ENCODE measurements around the gene OSGIN1. TPM values are rescaled to one million over a fixed set of nuclear protein-coding genes. Genes with fewer than 3 reads are reported as not detected.
A peak's percentile ranks its signal among the peaks of the same experiment; 100 is the strongest.
"Not testable (repeated sequence)": the region's sequence is repeated elsewhere in the genome, so short reads cannot be mapped to it uniquely, and the experiment has no call there.

Gene OSGIN1
- total RNA-seq, 1 experiment from 2014 or later, result 1.6 TPM

GRCh38 chr16:83933885-83934683 is 19.0 kb upstream of the OSGIN1 start:
- Histone ChIP-seq H3K27me3 (ENCODE audit: control insufficient read depth, insufficient read depth, low read length) (no peaks in the 10 kb centered on the region), H3K4me3 (ENCODE audit: insufficient read depth, low read depth, low read length) (no peak overlapping the region), H3K36me3 (replicated peaks; ENCODE audit: control insufficient read depth, insufficient read depth, low read length) (no peaks in the 10 kb centered on the region)
- DNase-seq, result no peak

- no peaks in the 10 kb centered on the region for H3K27me3 ChIP-seq (ENCODE audit: control insufficient read depth, insufficient read depth, low read length)
- DNase-seq, result no peak
- no peaks in the 10 kb centered on the region for H3K36me3 ChIP-seq (replicated peaks; ENCODE audit: control insufficient read depth, insufficient read depth, low read length)
- no peak overlapping the region for H3K4me3 ChIP-seq (ENCODE audit: insufficient read depth, low read depth, low read length)
Observed at GRCh38 chr16:83934684-83934977, 18.4 kb upstream of the OSGIN1 start.

DNA sequence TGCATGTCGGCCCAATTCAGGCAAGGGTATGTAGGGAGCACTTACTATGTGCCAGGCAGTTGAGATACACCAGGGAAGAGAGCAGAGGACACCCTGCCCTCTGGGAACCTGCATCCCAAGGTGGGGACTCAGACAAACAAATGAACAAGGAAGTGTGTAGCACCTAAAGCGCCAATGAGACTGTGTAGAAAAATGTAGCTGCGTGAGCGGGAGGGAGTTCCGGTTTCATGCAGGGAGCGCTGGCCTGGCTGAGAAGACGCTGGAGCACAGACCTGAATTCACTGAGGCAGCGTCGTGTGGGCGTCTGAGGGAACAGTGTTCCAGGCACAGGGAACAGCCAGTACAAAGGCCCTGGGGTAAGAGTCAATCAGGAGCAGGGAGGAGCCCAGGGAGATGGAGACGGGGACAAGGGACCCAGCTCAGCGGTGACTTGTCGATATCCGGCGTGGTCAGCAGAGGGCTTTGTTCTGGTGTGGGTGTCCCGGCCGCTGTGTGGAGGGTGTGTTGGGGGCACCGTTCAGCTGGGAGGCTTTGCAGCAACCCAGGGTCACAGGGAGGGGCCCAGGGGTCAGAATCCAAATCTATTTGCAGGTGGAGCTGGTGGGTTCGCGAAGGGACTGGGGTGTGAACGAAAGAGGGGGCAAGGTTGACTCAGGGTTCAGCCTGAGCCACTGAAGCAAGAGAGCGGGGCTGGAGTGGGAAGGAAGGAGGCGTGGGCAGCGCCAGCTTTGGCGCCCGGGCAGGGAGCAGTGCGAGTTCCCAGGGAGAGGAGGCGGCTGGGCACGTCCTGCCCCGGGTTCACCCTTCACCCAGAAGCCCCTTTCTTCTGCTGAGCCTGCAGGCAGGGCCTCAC is 17.8 kb upstream of the OSGIN1 start:
- DNase-seq, result no peak
- Histone ChIP-seq H3K4me3 (ENCODE audit: insufficient read depth, low read depth, low read length) (no peak overlapping the region), H3K36me3 (replicated peaks; ENCODE audit: control insufficient read depth, insufficient read depth, low read length) (no peaks in the 10 kb centered on the region)

DNA sequence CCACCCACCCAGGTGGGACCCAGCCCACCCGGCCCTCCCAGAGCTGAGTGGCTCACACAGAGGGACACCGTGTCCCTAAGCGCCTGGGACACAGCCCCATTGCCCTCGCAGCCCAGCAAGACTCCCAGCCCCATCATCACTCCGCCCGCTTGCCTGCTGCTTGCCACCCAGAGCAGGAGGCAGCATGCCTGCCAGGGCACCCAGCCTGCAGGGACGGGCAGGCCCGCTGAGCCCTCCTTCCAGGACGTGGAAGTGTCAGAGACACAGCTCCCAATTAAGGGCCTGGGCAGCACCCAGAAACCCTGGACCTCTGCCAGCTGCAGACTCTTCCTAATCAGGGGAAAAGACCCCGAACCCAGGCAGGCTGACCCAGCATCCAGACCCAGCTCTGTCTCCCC is 17.2 kb upstream of the OSGIN1 start:
- DNase-seq, result no peak

More for the DNA sequence above, 17.8 kb upstream of the OSGIN1 start:
- no peaks in the 10 kb centered on the region for H3K27me3 ChIP-seq (ENCODE audit: control insufficient read depth, insufficient read depth, low read length)

GRCh38 chr16:83936581-83937165 is 16.4 kb upstream of the OSGIN1 start:
- Histone ChIP-seq H3K4me3 (ENCODE audit: insufficient read depth, low read depth, low read length) (no peak overlapping the region), H3K36me3 (replicated peaks; ENCODE audit: control insufficient read depth, insufficient read depth, low read length) (no peaks in the 10 kb centered on the region), H3K27me3 (ENCODE audit: control insufficient read depth, insufficient read depth, low read length) (no peaks in the 10 kb centered on the region)
- DNase-seq, result no peak

More for the DNA sequence above, 17.2 kb upstream of the OSGIN1 start:
- Histone ChIP-seq H3K36me3 (replicated peaks; ENCODE audit: control insufficient read depth, insufficient read depth, low read length) (no peaks in the 10 kb centered on the region), H3K4me3 (ENCODE audit: insufficient read depth, low read depth, low read length) (no peak overlapping the region), H3K27me3 (ENCODE audit: control insufficient read depth, insufficient read depth, low read length) (no peaks in the 10 kb centered on the region)

GRCh38 chr16:83937267-83937666 is 15.8 kb upstream of the OSGIN1 start:
- no peak for DNase-seq
- no peaks in the 10 kb centered on the region for H3K27me3 ChIP-seq (ENCODE audit: control insufficient read depth, insufficient read depth, low read length)
- H3K4me3 ChIP-seq (ENCODE audit: insufficient read depth, low read depth, low read length), result no peak overlapping the region
- no peaks in the 10 kb centered on the region for H3K36me3 ChIP-seq (replicated peaks; ENCODE audit: control insufficient read depth, insufficient read depth, low read length)

DNA sequence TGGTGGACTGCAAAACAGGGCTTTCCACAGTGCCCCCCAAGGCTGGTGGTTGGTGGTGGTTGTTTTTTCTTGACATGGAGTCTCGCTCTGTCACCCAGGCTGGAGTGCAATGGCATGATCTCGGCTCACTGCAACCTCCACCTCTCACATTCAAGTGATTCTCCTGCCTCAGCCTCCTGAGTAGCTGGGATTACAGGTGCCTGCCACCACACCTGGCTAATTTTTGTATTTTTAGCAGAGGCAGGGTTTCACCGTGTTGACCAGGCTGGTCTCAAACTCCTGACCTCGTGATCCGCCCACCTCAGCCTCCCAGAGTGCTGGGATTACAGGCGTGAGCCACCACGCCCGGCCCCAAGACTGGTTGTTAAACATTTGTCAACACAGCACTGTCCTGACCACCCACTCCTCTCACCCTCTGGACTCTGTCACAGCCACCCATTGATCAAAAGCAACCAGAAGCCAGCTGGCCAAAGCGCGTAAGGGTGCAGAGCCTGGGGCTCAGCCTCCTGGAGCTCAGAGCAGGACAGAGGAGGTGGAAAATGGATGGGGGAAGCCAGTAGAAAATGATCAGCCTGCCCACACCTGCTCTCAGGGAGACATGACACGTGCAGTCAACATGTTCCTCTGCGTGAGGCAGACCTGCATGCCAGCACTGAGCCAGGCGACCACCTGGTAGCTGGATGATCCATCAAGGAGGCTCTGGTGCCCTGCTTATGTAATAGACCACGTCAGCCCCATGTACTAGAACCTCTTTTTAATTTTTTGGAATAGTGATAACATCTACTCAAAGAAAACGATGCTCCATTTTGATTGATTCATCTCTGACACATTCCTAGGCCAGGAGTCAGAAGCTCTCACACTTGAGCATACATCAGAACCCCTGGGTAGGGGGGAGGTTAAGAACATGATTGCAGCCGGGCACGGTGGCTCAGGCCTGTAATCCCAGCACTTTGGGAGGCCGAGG is 14.8 kb upstream of the OSGIN1 start:
- H3K27me3 ChIP-seq (ENCODE audit: control insufficient read depth, insufficient read depth, low read length), result no peaks in the 10 kb centered on the region
- no peak for DNase-seq

GRCh38 chr16:83939266-83939855 is 13.7 kb upstream of the OSGIN1 start:
- DNase-seq, result no peak
- Histone ChIP-seq H3K27me3 (ENCODE audit: control insufficient read depth, insufficient read depth, low read length) (no peaks in the 10 kb centered on the region), H3K36me3 (replicated peaks; ENCODE audit: control insufficient read depth, insufficient read depth, low read length) (no peaks in the 10 kb centered on the region), H3K4me3 (ENCODE audit: insufficient read depth, low read depth, low read length) (no peak overlapping the region)

More for the DNA sequence above, 14.8 kb upstream of the OSGIN1 start:
- no peaks in the 10 kb centered on the region for H3K36me3 ChIP-seq (replicated peaks; ENCODE audit: control insufficient read depth, insufficient read depth, low read length)
- H3K4me3 ChIP-seq (ENCODE audit: insufficient read depth, low read depth, low read length), result no peak overlapping the region

DNA sequence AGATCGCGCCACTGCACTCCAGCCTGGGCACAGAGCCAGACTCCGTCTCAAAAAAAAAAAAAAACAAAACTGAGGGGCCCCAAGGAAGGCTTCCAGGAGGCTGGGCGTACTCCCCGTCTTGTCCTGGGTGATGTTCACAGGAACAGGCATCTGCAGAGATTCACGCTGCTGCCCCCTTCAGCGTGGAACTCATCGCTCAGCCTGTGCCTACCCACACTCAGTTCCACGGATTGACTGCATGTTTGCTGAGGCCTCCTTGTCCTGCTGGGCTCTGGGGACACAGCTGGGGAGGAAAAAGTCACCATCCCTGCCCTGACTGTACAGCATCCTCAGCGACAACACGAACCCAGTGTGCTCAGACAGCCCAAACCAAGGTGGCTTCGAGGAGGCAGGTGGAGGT is 12.9 kb upstream of the OSGIN1 start:
- H3K36me3 ChIP-seq (replicated peaks; ENCODE audit: control insufficient read depth, insufficient read depth, low read length), result no peaks in the 10 kb centered on the region
- DNase-seq, result no peak
- H3K4me3 ChIP-seq (ENCODE audit: insufficient read depth, low read depth, low read length), result no peak overlapping the region
- H3K27me3 ChIP-seq (ENCODE audit: control insufficient read depth, insufficient read depth, low read length), result no peaks in the 10 kb centered on the region

DNA sequence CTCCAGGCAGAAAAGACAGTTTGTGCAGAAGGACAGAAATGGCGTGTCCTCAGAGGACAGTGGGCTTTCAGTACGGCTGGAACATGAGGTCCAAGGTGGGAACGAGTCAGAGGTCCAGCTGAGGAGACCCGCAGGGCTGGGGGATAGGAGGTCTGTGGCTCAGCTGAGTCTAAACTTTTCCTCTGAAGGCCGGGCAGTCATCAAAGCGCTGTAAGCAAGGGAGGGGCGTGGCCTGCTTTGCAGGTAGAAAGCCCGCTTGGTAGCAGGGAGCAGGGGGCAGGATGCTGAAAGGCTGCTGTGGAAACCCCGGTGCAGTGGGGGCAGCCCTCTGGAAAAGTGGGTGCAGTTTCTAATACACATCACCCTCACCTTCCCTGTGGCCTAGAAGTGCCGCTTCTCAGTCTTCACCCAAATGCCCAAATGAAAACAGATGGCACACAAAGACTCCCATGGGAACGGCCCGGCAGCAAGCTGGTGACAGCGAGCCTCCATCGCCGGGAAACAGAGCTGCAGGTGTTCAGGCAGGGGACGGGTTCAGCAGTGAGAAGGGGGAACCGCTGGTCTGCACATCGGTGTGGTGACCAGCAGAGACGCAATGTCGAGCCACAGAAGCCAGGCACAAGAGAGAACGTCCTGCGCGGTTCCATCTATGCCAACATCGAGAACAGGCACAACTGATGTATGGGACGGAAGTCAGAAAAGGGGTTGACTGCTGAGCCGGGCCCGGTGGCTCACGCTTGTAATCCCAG is 12.2 kb upstream of the OSGIN1 start:
- H3K4me3 ChIP-seq (ENCODE audit: insufficient read depth, low read depth, low read length), result no peak overlapping the region
- no peaks in the 10 kb centered on the region for H3K36me3 ChIP-seq (replicated peaks; ENCODE audit: control insufficient read depth, insufficient read depth, low read length)
- no peaks in the 10 kb centered on the region for H3K27me3 ChIP-seq (ENCODE audit: control insufficient read depth, insufficient read depth, low read length)
- peak; percentile 78 for DNase-seq

DNA sequence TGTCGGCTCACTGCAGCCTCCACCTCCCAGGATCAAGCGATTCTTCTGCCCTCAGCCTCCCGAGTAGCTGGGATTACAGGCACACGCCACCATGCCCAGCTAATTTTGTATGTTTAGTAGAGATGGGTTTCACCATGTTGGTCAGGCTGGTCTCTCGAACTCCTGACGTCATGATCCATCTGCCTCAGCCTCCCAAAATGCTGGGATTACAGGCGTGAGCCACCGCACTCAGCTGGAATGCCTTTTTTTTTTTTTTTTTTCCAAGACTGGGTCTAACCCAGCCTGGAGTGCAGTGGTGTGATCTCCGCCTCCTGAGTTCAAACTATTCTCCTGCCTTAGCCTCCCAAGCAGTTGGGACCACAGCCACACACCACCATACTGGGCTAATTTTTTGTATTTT is 11.5 kb upstream of the OSGIN1 start:
- H3K36me3 ChIP-seq (replicated peaks; ENCODE audit: control insufficient read depth, insufficient read depth, low read length); DNase-seq; H3K27me3 ChIP-seq (ENCODE audit: control insufficient read depth, insufficient read depth, low read length); H3K4me3 ChIP-seq (ENCODE audit: insufficient read depth, low read depth, low read length): not testable (repeated sequence)

DNA sequence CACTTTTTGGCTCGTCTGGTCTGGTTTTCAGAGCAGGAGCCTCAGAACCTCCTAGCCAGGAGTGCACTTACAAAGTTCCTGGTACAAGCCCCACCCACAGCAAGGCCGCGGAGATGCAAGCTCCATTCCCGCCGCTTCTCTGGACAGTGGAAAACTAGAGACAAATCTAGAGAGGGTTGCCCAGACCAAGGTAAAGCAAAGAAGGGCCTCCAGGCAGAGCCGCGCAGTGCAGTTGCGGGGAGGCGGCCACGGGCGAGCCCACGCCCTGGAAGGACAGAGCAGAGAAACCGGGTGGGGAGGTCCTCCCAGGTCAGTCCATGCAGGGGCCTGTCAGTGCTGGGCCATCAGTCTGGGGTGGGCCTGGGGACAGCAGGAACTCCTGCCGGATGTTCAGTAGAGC is 11.0 kb upstream of the OSGIN1 start:
- no peak for DNase-seq
- Histone ChIP-seq H3K36me3 (replicated peaks; ENCODE audit: control insufficient read depth, insufficient read depth, low read length) (no peaks in the 10 kb centered on the region), H3K27me3 (ENCODE audit: control insufficient read depth, insufficient read depth, low read length) (no peaks in the 10 kb centered on the region)

DNA sequence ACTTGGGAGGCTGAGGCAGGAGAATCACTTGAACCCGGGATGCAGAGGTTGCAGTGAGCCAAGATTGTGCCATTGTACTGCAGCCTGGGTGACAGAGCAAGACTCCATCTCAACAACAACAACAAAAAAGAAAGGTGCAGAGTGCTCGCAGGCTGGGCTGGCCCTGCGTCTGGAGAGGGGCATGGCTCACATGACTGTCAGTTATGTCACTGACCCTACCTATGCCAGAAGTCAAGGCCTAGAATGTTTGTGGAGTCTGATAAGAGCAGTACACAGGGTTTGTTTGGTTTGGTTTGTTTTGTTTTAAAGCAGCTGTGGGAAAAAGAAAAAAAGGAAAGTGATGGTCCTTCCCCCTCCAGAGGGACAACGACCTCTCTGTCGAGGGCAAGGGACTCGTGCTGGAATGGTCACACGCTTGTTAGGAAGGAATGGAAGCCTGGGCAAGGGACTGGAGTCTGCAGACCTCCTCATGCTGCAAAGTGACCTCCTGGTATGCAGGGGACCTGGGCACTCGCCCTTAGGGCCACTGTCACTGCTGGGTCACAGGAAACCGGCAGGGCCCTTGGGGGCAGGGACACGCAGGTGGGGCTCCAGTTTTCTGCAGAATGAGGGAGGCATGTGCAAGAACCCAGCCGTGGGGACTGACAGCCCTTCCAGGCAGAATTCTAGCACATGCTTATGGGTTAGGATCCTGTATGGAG is 10.1 kb upstream of the OSGIN1 start:
- H3K36me3 ChIP-seq (replicated peaks; ENCODE audit: control insufficient read depth, insufficient read depth, low read length), result no peaks in the 10 kb centered on the region
- no peak for DNase-seq
- no peaks in the 10 kb centered on the region for H3K27me3 ChIP-seq (ENCODE audit: control insufficient read depth, insufficient read depth, low read length)
- H3K4me3 ChIP-seq (ENCODE audit: insufficient read depth, low read depth, low read length), result no peak overlapping the region

More for the DNA sequence above, 11.0 kb upstream of the OSGIN1 start:
- no peak overlapping the region for H3K4me3 ChIP-seq (ENCODE audit: insufficient read depth, low read depth, low read length)
